ENCODE data around the gene PSAPL1.

The PSAPL1 gene

GRCh38 chr4:7393601-7394575 is 40.8 kb downstream of the PSAPL1 start:
- no peaks in the 10 kb centered on the region for H3K9me3 Mint-ChIP-seq
- H3K36me3 Mint-ChIP-seq (ENCODE audit: low read depth), result no peaks in the 10 kb centered on the region
- H3K27me3 Mint-ChIP-seq, result peaks cover 20% of the 10 kb centered on the region
- H3K4me3 Mint-ChIP-seq, result no peak overlapping the region
- no peak overlapping the region for H3K27ac Mint-ChIP-seq
- H3K4me1 Mint-ChIP-seq (ENCODE audit: low read depth), result no peaks in the 10 kb centered on the region

DNA sequence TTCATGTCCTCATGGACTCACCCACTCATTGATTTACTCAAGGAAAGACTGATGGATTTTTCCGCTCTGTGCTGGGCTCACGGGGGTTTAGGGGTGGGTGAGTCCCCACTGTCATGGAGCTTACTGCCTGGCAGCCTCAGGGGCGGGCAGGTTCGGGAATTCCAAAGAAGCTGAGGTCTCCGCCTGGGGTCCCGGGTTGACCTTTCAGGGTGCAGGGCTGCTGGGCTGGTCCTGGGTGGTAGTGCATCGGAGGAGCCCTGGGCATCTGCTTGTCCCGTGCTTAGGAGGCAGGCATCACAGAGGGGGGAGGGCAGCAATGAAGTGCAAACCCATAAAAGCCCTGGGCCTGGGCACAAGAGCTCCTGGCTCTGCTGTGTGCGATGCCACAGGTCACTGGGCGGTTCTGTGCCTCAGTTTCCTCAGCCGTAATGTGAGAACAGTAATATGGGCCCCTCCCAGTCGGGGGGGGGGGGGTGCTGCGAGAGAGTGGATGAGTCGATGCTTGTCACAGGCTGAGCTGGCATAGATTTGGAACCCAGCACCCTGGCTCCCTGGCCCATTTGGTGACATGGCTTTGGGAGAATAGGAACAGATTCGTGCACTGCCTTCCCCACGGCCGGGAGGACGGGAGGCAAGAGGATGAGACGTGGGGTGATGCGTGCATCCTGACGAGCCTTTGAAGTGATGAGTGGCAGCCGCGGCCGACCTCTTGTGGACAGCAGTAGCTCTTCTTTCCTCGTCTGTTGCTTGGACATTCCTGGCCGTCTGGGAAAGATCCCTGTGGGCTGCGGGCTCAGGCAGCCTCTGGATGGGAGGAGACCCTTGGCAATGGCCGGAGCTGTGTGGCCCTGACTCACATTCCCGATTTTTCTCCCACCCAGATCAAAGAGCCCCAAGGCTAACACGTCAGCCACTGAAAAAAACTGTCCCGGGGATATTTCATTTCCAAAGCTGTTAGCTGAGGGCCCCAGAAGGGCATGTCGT is 42.0 kb downstream of the PSAPL1 start:
- no peaks in the 10 kb centered on the region for H3K36me3 Mint-ChIP-seq (ENCODE audit: low read depth)
- peaks cover 2% of the 10 kb centered on the region for H3K9me3 Mint-ChIP-seq
- H3K4me3 Mint-ChIP-seq, result no peak overlapping the region
- H3K4me1 Mint-ChIP-seq (ENCODE audit: low read depth), result no peaks in the 10 kb centered on the region
- H3K27me3 Mint-ChIP-seq, result peaks cover 12% of the 10 kb centered on the region
- H3K27ac Mint-ChIP-seq, result no peak overlapping the region

DNA sequence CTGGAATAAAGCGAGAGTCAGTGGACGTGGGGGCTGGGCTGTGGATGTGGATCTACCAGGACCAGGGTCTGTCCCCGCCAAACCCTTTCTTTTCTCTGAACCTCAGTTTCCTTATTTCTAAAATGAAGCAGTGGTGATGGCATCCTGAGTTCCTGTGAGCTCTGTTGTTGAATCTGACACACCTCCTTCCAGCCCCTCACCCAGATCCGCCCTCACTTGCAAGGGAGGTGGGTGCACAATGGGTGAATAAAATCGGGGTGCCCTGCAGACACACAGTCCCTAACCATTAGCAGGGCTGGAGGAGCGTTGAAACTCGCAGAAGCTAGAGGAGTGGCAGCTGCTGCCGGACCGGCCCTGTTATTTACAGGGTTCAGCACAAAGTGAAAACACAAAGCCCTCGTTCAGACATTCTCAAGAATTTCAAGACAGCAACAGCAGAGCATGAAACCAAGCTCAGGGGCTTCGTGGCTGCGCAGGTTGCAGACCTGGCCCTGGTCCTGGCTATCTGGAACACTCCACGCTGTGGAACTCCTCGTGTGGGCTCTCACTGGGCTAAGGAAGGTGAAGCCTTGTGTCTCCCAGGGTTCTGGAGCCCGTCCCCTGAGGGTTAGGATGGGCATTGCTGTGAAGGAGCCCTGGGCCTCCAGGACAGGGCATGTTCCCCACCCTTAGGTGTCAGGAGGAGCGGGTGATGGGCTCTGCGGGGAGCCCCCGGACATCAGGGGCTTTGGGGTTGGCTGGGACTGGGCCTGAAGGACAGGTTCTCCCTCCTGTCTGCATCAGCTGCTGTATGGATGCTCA is 42.9 kb downstream of the PSAPL1 start:
- no peaks in the 10 kb centered on the region for H3K4me1 Mint-ChIP-seq (ENCODE audit: low read depth)
- peaks cover 6% of the 10 kb centered on the region for H3K9me3 Mint-ChIP-seq
- H3K27ac Mint-ChIP-seq, result no peak overlapping the region
- H3K27me3 Mint-ChIP-seq, result peaks cover 3% of the 10 kb centered on the region
- H3K36me3 Mint-ChIP-seq (ENCODE audit: low read depth), result no peaks in the 10 kb centered on the region
- no peak overlapping the region for H3K4me3 Mint-ChIP-seq

DNA sequence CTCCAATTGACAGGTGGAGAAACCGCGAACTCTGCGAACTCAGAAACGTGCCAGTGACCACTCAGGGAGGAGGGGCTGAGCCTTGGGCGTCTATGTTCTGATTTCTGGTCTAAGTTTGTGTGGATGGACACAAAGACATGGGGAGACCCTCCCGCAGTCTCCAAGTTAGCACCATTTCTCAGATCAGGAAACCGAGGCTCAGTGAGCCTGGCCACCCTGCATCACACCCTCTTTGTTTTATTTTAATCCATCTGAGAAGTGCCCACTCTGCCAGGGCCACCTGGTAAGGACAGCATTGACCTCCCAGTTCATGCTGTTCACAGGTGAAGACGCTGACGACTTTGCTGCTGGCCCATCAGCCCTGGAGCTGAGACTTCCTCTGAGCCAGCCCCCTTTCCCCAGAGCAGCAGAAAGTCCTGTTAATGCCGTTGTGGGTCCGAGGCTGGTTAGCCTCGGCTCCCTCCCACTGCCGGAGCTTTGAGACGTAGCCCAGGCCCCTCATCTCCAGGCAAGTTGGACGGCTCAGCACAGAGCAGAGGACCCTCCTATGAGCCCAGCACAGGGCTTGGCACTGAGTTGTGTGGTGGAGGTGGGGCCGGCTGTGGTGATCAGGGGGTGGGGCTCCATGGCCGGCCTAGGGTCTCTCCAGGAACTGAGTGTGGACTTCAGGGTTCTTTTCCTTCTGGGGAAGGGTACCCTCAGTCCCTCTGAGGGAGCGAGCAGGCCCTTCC is 43.7 kb downstream of the PSAPL1 start:
- Mint-ChIP-seq H3K27me3 (no peaks in the 10 kb centered on the region), H3K36me3 (ENCODE audit: low read depth) (no peaks in the 10 kb centered on the region), H3K4me3 (no peak overlapping the region), H3K27ac (no peak overlapping the region), H3K9me3 (peaks cover 6% of the 10 kb centered on the region), H3K4me1 (ENCODE audit: low read depth) (no peaks in the 10 kb centered on the region)

- Mint-ChIP-seq H3K36me3 (ENCODE audit: low read depth) (no peaks in the 10 kb centered on the region), H3K9me3 (peaks cover 6% of the 10 kb centered on the region), H3K27me3 (no peaks in the 10 kb centered on the region), H3K4me1 (ENCODE audit: low read depth) (no peaks in the 10 kb centered on the region), H3K4me3 (no peak overlapping the region), H3K27ac (no peak overlapping the region)
These were observed 44.4 kb downstream of the PSAPL1 start for GRCh38 chr4:7390336-7390735.

DNA sequence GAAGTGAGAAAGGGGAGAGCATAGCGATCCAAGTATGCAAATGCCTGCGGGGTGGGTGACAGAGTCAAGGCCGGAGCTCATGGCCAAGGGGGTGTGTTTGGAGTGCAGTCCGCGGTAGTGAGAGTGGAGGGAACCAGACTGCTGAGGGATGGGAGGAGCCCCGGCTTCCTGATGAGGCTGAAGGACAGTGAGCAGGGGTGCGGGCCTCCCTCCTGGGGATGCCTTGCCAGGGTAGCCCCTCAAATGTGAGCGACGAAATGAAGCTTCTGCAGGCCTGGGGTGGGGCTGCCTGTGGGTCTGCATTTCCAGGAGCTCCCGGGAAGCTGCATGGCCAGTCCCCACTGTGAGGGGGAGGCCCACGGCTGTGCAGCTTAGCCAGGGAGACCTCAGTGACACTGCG is 45.0 kb downstream of the PSAPL1 start:
- no peaks in the 10 kb centered on the region for H3K27me3 Mint-ChIP-seq
- no peak overlapping the region for H3K4me3 Mint-ChIP-seq
- H3K27ac Mint-ChIP-seq, result no peak overlapping the region

GRCh38 chr4:7389101-7389701 is 45.5 kb downstream of the PSAPL1 start:
- no peak overlapping the region for H3K27ac Mint-ChIP-seq
- no peaks in the 10 kb centered on the region for H3K27me3 Mint-ChIP-seq
- no peaks in the 10 kb centered on the region for H3K36me3 Mint-ChIP-seq (ENCODE audit: low read depth)
- H3K4me1 Mint-ChIP-seq (ENCODE audit: low read depth), result no peaks in the 10 kb centered on the region
- peaks cover 6% of the 10 kb centered on the region for H3K9me3 Mint-ChIP-seq
- H3K4me3 Mint-ChIP-seq, result no peak overlapping the region

More for the DNA sequence above, 45.0 kb downstream of the PSAPL1 start:
- Mint-ChIP-seq H3K9me3 (peaks cover 6% of the 10 kb centered on the region), H3K4me1 (ENCODE audit: low read depth) (no peaks in the 10 kb centered on the region), H3K36me3 (ENCODE audit: low read depth) (no peaks in the 10 kb centered on the region)

DNA sequence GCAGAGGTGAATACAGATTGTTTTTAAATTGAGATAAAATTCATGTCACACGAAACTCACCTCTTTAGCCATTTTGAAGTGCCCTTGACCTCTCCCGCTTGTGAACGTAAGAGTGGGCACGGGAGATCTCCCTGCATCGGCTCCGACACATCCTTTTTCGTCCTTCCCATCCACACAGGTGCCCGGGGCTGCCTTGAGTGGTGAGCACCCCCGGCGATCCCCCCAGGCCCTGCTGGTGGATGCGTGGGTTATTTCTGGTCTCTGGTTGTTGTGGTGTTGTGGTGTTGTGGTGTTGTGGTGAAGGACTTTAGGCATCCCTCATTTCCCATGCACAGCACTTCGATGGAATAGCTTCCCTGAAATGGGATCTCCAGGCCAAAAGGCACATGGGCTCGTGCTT is 46.1 kb downstream of the PSAPL1 start:
- Mint-ChIP-seq H3K27me3 (no peaks in the 10 kb centered on the region), H3K4me3 (no peak overlapping the region), H3K4me1 (ENCODE audit: low read depth) (no peaks in the 10 kb centered on the region), H3K36me3 (ENCODE audit: low read depth) (no peaks in the 10 kb centered on the region), H3K9me3 (peaks cover 6% of the 10 kb centered on the region), H3K27ac (no peak overlapping the region)

DNA sequence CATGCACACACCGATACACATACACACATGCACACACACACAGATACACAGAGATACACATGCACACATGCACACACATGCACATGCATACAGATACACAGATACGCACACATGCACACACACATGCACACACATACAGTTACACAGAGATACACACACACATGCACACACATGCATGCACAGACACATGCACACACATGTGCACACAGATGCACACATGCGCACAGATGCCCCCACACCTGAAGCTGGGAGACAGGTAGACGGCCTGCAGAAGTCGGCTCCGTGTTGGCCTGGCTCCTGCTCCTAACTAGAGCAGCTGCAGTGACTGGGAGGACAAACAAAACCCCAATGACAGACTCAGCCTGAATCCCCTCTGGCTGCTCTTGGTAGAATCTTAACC is 46.8 kb downstream of the PSAPL1 start:
- H3K9me3 Mint-ChIP-seq, result peaks cover 6% of the 10 kb centered on the region
- no peak overlapping the region for H3K4me3 Mint-ChIP-seq
- H3K36me3 Mint-ChIP-seq (ENCODE audit: low read depth), result no peaks in the 10 kb centered on the region
- no peak overlapping the region for H3K27ac Mint-ChIP-seq
- H3K27me3 Mint-ChIP-seq, result no peaks in the 10 kb centered on the region
- H3K4me1 Mint-ChIP-seq (ENCODE audit: low read depth), result no peaks in the 10 kb centered on the region

DNA sequence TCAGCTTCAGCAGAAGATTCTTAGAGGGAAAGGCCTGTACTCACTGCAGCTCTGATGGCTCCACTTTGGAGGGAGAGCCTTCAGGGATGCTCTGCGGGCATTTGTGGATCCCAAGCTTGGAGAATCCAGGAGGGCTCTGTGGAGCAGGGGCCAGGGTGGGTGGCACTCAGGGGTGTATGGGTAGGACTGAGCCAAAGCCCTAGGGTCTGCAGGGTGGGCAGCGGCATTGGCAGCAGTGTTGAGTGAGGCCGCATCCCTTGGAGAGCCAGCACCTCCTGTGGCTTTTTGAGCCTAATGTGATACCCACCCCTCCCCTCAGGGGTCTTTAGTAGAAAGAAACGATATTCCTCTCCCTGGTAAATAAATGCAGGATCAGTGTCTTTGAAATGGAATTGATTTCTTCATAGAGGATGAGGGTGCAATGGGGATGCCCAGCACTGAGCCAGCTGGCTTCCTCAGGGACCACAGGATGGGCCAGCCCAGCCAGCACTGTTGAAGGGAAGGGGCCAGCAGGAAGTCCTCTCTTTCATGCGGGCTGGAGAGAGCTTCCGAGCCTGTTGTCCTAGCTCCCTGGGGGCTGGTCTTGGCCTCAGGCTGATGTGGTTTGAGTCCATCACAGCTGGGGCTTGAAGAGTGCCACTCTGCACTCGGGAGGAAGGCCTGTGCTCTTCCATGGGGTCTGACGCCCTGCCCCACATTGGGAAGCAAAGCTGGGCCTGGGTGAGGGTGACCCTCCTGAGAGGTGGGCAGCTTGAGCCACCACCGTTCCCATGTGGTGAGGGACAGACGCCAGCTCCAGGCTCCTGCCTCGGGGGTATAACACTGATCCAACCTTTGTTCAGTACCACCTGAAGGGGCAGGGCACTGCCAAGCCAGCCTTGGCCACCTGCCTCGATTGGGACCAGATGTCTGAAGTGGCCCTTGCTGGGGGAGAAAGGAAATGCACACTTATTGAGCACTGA is 49.5 kb downstream of the PSAPL1 start:
- Mint-ChIP-seq H3K9me3 (peaks cover 6% of the 10 kb centered on the region), H3K4me1 (ENCODE audit: low read depth) (no peaks in the 10 kb centered on the region), H3K36me3 (ENCODE audit: low read depth) (no peaks in the 10 kb centered on the region), H3K4me3 (no peak overlapping the region), H3K27me3 (peaks cover 4% of the 10 kb centered on the region), H3K27ac (no peak overlapping the region)

GRCh38 chr4:7384003-7384928 is 50.5 kb downstream of the PSAPL1 start:
- H3K27me3 Mint-ChIP-seq, result peaks cover 4% of the 10 kb centered on the region
- H3K36me3 Mint-ChIP-seq (ENCODE audit: low read depth), result no peaks in the 10 kb centered on the region
- H3K4me1 Mint-ChIP-seq (ENCODE audit: low read depth), result no peaks in the 10 kb centered on the region
- no peak overlapping the region for H3K27ac Mint-ChIP-seq
- peaks cover 6% of the 10 kb centered on the region for H3K9me3 Mint-ChIP-seq
- no peak overlapping the region for H3K4me3 Mint-ChIP-seq

GRCh38 chr4:7383266-7383665 is 51.5 kb downstream of the PSAPL1 start:
- peaks cover 6% of the 10 kb centered on the region for H3K9me3 Mint-ChIP-seq
- H3K27me3 Mint-ChIP-seq, result peaks cover 12% of the 10 kb centered on the region
- no peak overlapping the region for H3K4me3 Mint-ChIP-seq
- no peak overlapping the region for H3K27ac Mint-ChIP-seq
- no peaks in the 10 kb centered on the region for H3K4me1 Mint-ChIP-seq (ENCODE audit: low read depth)
- no peaks in the 10 kb centered on the region for H3K36me3 Mint-ChIP-seq (ENCODE audit: low read depth)
